GM19351 (cell line): ENCODE results near the gene AMZ1.
"Not testable (repeated sequence)": the region's sequence is repeated elsewhere in the genome, so short reads cannot be mapped to it uniquely, and the experiment has no call there.

Experiments
- ATAC-seq: cut with Tn5 transposase; IDR thresholded peaks from one replicate; pipeline ENCODE4 v1.9.1; 2021; ENCODE audit warnings: mild to moderate bottlenecking, moderate library complexity; ENCODE audit not compliant: unreplicated experiment

The AMZ1 gene

DNA sequence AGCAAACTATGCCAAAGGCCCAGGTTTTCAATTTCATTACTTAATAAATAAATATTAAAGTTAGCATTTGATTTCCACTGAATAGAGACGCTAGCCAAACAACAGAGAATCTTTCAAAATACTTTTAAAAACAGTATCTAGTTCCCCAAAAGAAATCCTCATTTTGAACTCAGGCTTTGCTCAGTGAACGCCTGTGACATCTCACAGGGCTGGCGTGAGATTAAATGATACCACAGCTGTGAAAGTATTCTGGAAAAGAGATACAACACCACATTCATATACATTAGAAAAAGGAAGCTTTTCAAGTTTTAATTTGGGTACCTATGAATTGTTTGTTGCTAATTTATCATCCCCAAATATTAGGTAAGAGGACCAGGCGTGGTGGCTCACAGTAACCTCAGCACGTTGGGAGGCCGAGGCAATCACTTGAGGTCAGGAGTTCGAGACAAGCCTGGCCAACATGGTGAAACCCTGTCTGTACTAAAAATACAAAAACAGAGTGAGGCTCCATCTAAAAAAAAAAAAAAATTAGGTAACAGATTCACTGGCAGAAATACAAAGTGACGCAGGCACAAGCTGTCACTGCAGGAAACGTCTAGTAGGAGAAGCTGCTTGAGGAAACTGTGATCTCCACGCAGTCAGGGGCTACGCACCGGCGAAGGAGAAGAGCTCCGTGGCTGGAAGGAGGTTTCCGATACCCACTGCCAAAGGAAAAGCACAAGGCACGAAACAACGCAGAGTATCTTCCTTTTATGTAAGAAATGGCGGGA is 50.0 kb downstream of the AMZ1 start:
- no peak for ATAC-seq

DNA sequence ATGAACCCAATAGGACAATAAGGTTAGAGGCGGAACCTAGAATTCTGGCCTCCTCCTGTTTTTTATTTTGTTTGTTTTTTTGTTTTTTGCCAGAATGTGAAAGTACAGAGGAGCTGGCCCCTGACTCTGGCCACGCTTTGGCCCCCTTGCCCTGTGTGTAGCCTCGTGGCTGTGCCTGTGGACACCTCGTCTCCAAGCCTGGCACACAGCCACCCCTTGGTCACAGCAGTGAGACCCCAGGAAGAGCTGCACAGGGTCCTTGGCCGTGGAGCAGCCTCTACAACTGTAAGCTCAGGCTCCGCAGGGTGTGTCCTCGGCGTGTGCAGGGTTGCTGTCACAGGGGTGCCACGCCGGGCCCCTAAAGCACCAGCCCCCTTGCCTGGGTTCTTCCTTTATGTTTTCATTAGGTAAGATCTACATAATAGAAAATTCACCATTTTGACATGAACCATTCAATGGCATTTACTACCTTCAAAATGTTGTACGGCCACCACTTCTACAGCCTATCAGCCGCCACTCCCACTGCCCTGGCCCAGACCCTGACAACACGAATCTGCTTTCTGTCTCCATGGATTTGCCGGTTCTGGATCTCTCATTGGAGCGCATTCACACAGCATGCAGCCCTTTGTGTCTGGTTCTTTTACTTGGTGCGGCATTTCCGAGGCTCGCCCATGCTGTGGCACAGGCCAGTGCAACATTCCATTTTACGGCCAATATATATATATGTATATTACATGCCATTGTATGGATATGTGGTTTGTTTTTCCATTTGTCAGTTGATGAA is 51.0 kb downstream of the AMZ1 start:
- ATAC-seq = no peak

DNA sequence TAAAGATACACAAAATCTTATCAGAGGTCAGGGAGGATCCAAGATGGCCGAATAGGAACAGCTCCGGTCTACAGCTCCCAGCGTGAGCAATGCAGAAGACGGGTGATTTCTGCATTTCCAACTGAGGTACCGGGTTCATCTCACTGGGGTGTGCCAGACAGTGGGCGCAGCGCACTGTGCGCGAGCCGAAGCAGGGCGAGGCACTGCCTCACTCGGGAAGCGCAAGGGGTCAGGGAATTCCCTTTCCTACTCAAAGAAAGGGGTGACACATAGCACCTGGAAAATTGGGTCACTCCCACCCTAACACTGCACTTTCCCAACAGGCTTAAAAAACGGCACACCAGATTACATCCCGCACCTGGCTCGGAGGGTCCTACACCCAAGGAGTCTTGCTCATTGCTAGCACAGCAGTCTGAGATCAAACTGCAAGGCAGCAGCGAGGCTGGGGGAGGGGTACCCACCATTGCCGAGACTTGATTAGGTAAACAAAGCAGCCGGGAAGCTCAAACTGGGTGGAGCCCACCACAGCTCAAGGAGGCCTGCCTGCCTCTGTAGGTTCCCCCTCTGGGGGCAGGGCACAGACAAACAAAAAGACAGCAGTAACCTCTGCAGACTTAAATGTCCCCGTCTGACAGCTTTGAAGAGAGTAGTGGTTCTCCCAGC is 55.7 kb downstream of the AMZ1 start:
- not testable (repeated sequence) for ATAC-seq

DNA sequence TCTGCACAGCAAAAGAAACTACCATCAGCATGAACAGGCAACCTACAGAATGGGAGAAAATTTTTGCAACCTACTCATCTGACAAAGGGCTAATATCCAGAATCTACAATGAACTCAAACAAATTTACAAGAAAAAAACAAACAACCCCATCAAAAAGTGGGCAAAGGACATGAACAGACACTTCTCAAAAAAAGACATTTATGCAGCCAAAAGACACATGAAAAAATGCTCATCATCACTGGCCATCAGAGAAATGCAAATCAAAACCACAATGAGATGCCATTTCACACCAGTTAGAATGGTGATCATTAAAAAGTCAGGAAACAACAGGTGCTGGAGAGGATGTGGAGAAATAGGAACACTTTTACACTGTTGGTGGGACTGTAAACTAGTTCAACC is 60.7 kb downstream of the AMZ1 start:
- ATAC-seq = not testable (repeated sequence)

DNA sequence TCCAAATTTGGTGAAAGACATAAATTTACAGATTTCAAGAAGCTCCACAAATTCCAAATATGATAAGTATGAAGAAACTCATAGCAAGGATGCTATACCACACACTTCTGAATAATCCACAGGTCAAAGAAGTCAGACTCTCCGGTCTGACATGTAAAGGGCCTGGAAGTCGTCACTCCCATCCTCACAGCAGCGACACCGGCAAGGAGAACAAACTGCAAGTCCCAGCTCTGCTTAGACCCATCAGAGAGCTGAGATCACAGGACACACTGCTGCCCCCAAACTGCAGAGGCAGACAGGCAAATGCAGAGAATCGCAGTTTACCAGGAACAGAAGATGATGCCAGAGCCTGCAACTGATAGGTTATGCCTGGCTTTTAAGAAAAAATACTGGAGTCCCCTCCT is 62.0 kb downstream of the AMZ1 start:
- no peak for ATAC-seq

DNA sequence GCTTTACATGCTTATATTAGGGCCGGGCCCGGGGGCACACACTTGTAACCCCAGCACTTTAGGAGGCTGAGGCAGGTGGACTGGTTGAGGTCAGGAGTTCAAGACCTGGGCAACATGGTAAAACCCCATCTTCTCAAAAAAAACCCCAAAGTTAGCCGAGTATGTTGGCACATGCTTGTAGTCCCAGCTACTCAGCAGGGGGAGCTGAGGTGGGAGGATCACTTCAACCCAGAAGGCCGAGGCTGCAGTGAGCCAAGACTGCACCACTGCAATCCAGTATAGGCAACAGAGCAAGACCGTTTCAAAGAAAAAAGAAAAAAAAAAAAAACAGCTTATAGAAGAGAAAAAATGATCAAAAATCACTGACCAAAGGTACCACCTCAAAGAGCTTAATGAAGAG is 63.1 kb downstream of the AMZ1 start:
- no peak for ATAC-seq

DNA sequence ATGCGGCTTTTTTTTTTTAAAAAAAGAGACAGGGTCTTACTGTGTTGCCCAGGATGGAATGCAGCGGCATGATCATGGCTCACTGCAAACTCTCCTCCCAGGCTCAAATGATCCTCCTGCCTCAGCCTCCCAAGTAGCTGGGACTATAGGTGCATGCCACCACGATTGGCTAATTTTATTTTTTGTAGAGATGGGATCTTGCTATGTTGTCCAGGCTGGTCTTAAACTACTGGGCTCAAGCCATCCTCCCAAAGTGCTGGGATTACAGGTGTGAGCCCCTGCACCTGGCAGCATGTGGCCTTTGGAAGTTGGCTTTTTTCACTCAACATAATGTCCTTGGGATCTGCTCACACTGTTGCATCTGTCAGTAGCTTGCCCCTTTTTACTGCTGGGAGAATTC is 65.1 kb downstream of the AMZ1 start:
- ATAC-seq = no peak

DNA sequence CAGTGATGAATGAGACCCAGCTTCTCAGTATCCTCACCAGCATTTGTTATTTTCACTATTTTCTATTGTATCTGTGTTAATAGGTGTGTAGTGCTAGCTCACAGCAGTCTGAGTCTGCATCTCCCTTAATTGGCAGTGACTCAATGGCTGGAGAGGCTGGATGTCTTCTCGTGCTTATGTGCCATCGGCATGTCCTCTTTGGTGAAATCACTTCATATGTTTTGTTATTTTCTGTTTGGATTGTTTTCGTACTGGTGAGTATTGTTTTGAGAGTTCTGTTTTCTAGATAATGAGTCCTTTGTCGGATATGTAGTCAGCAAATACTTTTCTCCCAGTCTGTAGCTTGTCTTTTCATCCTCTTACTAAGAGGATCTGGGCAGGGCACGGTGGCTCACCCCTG is 66.1 kb downstream of the AMZ1 start:
- no peak for ATAC-seq

DNA sequence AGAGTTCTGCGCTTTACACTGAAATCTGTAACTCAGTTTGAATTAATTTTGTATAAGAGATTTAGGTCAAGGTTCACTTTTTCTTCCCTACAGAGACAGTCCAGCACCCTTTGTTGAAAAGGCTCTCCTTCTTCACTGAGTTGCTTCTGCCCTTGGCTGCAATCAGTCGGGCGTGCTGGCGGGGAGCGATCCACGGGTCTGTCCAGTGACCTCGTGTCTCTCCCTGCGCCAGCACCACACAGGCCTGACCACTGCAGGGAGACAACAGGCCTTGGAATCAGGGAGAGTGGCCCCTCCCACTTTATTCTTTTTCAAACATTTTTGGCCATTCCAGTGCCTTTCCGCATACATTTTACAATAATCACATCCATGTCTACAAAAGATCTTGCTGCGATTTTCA is 66.9 kb downstream of the AMZ1 start:
- ATAC-seq = no peak

DNA sequence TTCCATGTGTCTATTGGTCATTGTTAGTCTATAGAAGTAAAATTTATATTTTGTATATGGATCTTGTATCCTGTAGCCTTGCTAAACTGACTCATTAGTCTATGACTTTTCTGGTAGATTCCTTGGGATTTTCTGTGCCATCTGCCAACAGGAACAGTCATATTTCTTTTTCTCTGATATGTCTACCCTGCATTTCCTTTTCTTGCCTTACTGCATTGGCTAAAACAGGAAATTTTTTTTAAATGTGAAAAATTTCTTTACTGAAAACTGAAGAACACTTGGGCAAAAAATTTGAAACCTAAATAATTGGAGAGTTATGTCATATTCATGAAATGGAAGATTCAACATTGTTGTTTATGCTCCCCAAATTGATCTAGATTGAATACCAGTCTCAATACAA is 67.5 kb downstream of the AMZ1 start:
- no peak for ATAC-seq

DNA sequence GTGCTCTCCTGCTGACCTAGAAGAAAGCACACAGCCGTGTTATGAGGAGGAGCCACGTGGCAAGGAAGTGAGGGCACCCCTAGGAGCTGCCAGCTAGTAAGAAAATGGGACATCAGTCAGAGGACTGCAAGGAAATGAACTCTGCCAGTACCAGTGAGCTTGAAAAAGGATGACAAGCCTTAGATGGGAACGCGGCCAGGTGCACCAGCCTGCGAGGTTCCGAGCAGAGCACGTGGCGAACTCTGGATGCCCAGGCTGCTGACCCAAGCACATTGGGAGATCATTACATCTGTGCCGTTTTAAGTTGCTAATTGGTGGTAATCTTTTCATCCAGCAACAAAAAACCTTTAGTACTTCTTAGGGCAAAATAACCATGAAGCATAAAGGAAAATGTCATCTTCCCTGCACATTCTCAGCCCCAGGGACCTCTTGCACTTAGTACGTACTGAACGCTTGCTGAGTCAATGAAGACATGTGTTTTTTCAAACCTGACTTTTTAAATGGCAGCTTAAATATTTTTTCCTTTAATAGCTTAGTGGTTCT is 69.4 kb downstream of the AMZ1 start:
- no peak for ATAC-seq

DNA sequence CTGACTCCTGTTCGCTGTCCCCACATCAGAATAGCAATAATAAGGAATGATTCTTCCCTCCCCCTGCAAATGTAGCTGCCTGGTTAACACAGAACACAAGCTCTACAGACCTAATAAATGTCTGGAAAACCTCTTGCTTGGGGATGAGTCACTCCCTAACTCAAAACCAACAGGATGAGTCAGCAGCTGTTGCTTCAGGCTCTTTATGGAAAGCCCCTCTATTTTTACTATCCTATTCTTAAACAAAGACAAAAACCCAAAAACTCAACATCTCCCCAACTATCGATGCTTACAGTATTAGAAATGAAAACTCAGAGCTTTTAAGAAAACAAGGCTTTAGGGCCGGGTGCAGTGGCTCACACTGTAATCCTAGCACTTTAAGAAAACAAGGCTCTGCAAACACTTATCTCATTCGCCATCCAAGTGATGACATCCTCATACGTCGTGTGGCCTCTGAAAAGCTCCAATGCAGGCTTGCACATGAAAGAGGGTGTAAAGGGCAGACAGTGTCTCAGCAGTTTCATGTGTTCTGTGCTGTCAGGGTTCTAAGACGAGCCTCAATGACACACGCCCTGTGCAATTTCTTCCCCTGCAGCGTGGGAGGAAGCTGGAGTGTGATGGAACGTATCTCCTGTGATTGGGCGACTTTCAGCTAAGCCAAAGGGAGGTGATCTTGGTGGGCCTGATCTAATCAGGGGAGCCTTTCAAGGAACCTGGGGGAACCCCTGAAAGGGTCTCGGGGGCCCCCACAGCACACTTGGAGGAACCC is 70.1 kb downstream of the AMZ1 start:
- ATAC-seq = peak; percentile 79

DNA sequence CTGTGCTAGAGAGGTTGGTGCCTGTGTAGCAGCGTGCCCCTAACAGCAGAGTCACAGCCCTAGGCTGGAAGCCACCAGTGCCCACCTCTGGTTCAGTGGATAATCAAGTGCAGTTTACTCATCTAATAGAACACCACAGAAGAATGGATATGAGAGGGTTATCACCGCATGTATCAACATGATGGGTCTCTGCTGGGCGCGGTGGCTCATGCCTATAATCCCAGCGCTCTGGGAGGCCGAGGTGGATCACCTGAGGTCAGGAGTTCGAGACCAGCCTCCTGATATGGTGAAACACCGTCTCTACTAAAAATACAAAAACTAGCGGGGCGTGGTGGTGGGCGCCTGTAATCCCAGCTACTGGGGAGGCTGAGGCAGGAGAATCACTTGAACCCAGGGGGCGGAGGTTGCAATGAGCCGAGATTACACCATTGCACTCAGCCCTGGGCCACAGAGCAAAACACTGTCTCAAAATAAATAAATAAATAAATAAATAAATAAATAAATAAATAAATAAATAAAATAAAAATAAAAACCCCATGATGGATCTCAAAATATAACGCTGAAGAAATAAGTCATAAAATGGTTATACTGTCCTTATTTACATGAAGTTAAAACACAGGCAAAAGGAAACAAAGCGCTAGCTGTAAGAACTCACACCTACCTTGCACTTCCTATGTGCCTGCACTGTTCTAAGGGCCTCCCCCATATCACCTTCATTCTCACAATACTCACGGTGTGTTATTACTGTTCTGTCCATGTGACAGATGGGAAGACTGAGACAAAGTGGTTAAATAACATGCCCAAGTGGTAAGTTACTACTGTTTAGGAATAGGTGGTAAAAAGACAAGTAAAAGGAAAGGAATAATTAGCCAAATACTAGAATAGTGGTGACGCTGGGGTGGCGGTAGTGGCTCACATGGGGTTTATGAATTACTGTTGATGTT is 70.9 kb downstream of the AMZ1 start:
- no peak for ATAC-seq

DNA sequence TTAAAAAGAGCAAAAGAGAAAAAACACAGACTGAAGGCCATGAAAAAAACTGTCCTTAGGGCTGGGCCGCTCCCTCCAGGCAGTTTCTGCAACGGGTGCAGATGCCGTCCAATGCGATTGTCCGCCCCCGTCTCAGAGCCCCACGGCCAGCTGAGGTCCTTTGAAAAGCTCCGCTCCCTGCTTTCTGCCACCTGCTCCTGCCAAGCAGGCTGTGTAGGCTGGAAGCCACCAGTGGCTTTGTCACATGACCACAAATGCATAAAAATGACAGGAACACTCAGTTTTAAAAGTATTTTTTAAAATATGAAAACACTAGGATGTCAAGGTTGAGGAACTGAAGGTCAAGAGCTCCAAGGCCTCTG is 71.7 kb downstream of the AMZ1 start:
- ATAC-seq = no peak

DNA sequence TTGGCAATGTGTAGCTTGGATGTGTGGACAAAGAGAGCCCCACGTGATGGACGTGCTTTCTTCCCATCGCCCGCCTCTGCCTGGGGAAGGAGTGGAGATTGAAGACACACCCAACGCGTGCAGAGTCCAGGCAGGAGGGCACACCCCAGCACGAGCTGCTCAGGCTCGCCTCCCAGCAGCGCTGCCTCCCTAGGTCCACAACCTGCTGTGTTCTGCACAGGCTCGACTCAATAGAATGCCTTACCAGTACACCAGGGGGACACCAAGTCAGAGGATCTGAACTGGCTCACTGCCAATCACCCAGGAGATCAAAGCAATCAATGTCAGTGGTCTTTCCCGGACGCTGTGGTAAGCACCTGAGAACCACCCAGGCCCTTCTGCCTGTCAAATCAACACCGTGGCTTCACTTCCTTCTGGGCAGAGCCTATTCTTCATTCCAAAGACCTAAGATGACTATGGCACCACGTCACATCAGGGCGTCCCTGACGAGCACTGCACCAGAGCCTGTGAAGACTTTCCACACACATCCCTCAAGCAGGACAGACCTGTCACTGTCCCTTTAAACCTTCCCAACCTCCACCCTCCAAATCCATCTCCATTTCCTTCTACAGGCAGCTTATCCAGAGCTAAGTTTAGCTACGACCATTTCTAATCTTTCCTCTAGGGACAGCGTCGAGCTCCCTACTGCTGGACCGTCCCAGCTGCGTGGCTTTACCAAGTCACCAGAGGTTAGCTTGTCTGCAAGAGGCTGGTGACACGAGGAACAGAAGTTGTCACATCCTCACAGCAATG is 72.3 kb downstream of the AMZ1 start:
- ATAC-seq = no peak

DNA sequence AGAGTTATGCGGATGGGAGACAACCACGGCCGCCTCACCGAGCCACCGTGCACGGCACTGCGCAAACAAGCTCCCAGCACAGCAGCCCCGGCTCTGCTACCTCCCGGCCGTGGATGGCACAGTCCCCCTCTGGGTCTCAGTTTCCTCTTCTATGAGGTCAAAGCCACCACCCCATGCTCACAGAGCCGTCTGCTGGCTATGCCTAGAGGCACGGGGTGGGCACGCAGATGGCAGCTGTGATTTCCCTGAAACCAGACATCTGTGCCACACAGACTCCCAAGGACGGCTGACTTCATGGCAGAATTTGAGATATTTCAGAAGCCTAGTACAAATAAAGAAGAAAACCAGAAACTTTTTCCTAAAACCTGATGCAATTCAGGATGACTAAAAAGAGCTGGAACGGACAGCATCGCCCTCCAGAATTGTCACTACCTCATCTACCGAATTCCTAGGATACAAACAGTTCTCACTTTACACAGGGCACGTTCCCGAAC is 73.2 kb downstream of the AMZ1 start:
- ATAC-seq = no peak

DNA sequence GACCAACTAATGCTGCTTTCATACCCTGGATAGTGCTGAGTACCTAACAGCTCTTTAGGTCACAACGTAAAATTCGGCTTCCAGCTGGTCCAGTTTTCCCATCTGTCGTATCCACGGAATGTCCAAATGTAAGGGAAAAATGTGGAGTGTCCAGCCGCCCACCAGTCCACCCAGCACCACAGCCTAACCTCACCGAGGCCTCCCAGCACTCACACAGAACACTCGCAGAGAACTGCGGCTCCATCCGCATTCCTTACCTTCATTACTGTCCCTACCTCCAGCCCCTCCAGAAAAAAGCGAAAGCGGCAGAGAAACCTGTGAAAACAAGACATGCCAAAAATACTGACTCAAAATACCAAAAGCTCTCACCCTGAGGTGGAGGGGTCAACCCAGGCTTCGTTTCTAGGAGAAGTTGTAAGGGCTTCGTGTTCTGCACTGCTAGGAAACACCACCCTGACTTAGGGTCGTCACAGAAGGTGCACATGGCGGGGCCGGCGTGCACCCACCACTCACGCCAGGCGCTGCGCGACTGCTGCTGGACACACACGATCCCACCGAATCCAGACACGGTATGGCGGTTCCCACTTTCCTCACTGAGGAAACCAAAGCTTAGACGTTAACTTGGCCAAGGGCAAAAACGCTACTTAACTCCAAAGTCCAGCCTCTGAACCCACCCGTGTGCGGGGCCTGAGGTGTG is 73.9 kb downstream of the AMZ1 start:
- ATAC-seq = no peak

DNA sequence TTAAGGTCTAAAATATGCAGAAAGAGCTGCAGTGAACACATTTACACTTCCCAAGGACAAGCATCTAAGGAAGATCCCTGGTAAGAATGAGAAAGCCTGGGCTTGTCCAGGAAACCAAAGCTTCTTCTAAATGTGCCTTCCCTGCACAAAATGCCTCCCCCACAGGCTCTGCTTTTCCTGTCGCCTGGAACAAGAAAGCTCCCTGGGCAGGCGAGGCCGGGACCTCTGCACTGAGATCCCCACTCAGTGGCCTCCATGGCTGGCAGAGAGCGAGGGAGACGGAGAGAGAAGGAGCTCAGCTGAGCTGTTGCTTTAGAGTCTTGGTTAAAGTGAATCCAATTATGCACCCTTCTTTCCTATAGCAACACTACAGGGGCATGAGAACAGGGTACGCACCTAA is 75.6 kb downstream of the AMZ1 start:
- no peak for ATAC-seq
